Breast epithelium (tissue), 3 donors: ENCODE results near the gene ST7.
"Not testable (repeated sequence)": the region's sequence is repeated elsewhere in the genome, so short reads cannot be mapped to it uniquely, and the experiment has no call there.

Experiments used
- POLR2A ChIP-seq: fragments of 450-650 bp; IDR thresholded peaks from one replicate; pipeline ENCODE4 v1.6.1; 2016; ENCODE audit warnings: antibody characterized with exemption, mild to moderate bottlenecking, moderate library complexity
- POLR2AphosphoS5 ChIP-seq, 3 donors: sonication (generic); formaldehyde crosslinking; IDR thresholded peaks; one replicate each; pipeline ENCODE4 v1.6.1; 2017; ENCODE audit warnings: antibody characterized with exemption in 3 of 3
- TF ChIP-seq, protein P1 (sequence below), 3 donors: fragments of 450-650 bp; IDR thresholded peaks; one replicate each; pipeline ENCODE4 v1.5.1; 2016 to 2017; ENCODE audit warnings: antibody characterized with exemption in 3 of 3, mild to moderate bottlenecking in 3 of 3, moderate library complexity in 3 of 3

DNA sequence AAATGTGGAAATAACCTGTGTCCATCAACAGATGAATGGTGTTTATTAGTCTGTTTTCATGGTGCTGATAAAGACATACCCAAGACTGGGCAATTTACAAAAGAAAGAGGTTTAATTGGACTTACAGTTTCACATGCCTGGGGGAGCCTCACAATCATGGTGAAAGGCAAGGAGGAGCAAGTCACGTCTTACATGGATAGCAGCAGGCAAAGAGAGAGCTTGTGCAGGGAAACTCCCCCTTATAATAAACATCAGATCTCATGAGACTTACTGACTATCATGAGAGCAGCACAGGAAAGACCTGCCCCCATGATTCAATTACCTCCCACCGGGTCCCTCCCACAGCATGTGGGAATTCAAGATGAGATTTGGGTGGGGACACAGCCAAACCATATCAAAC, 292.4 kb downstream of the ST7 start:
- TF ChIP-seq, protein P1, sequence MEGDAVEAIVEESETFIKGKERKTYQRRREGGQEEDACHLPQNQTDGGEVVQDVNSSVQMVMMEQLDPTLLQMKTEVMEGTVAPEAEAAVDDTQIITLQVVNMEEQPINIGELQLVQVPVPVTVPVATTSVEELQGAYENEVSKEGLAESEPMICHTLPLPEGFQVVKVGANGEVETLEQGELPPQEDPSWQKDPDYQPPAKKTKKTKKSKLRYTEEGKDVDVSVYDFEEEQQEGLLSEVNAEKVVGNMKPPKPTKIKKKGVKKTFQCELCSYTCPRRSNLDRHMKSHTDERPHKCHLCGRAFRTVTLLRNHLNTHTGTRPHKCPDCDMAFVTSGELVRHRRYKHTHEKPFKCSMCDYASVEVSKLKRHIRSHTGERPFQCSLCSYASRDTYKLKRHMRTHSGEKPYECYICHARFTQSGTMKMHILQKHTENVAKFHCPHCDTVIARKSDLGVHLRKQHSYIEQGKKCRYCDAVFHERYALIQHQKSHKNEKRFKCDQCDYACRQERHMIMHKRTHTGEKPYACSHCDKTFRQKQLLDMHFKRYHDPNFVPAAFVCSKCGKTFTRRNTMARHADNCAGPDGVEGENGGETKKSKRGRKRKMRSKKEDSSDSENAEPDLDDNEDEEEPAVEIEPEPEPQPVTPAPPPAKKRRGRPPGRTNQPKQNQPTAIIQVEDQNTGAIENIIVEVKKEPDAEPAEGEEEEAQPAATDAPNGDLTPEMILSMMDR (IDR thresholded peaks at IDR 0.05): not testable (repeated sequence)
- not testable (repeated sequence) for TF ChIP-seq POLR2AphosphoS5 (IDR thresholded peaks at IDR 0.05); POLR2A
